Measurements from ENCODE around the gene DEXI.

Gene DEXI

DNA sequence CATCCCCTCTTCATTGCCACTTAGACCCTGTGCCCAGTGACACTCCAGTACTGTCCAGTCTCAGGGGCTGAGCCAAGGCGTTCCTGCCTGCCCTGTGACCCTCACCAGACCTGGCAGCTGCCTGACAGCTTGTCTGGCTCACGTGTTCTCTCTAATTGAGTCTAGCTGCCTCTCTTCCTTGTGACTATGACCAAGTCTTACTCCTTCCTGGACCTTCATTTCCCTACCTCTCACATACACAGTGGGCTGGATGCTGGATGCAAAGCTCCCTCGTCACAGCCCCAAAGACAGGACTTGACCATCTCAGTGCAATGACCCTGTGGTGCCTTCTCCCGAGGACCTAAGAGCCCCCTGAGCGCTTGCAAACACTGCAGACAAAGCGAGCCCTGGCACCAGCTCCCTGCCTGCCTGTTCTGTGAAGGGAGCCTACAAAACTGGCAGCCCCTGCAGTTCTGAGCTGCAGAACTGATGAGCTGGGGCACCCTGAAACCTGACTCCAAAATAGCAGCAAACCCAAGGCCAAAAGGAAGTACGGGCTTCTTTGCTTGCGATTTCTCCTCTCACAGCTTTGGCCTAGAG lies 1.7 kb downstream of the DEXI start:
- peak overlapping the region; percentile 61 for H3K4me3 ChIP-seq (ENCODE audit: low read depth, low read length)
- H3K36me3 ChIP-seq (ENCODE audit: control insufficient read depth in 2 of 2, insufficient read depth in 1 of 2, low read length in 2 of 2): peaks cover 0 to 38% of the 10 kb centered on the region in 2 experiments; a peak in 1 of 3 replicates
- ChIA-PET CTCF (interaction anchor here (1.0 to 1.3 kb wide), 2 partner anchors 13 to 24 kb away, joined by 3 to 7 read pairs; no protein-coding TSS in a partner anchor), POLR2A (no interaction called here)
- no peak for TF ChIP-seq OVOL3 (tag by site-specific recombination; IDR thresholded peaks at IDR 0.05)
- TF ChIP-seq ZNF664 (tag by site-specific recombination; IDR thresholded peaks at IDR 0.05): no peak
- TF ChIP-seq ZNF391 (tag by site-specific recombination; IDR thresholded peaks at IDR 0.05; ENCODE audit: borderline replicate concordance, low read depth): no peak
- no peak for TF ChIP-seq ZFP3 (tag by site-specific recombination; IDR thresholded peaks at IDR 0.05; ENCODE audit: low read depth)
- no peak for TF ChIP-seq ZNF416 (tag by site-specific recombination; IDR thresholded peaks at IDR 0.05)
- no peak for TF ChIP-seq GLI4 (tag by site-specific recombination; IDR thresholded peaks at IDR 0.05)
- no peak for TF ChIP-seq ZNF837 (tag by site-specific recombination; IDR thresholded peaks at IDR 0.05)
- no peak for TF ChIP-seq ZNF274 (IDR thresholded peaks at IDR 0.05; ENCODE audit: low read length)
- TF ChIP-seq ZNF274 (tag by site-specific recombination; IDR thresholded peaks at IDR 0.05; ENCODE audit: borderline replicate concordance): no peak
- no peak for TF ChIP-seq ZNF350 (tag by site-specific recombination; IDR thresholded peaks at IDR 0.05)
- TF ChIP-seq, protein P1, sequence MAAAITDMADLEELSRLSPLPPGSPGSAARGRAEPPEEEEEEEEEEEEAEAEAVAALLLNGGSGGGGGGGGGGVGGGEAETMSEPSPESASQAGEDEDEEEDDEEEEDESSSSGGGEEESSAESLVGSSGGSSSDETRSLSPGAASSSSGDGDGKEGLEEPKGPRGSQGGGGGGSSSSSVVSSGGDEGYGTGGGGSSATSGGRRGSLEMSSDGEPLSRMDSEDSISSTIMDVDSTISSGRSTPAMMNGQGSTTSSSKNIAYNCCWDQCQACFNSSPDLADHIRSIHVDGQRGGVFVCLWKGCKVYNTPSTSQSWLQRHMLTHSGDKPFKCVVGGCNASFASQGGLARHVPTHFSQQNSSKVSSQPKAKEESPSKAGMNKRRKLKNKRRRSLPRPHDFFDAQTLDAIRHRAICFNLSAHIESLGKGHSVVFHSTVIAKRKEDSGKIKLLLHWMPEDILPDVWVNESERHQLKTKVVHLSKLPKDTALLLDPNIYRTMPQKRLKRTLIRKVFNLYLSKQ (tag by site-specific recombination; IDR thresholded peaks at IDR 0.05; ENCODE audit: borderline replicate concordance): no peak
- no peak for TF ChIP-seq ZNF239 (tag by site-specific recombination; IDR thresholded peaks at IDR 0.05)
- TF ChIP-seq ZNF555 (tag by site-specific recombination; conservative IDR thresholded peaks at IDR 0.05): no peak
- TF ChIP-seq, protein P2, sequence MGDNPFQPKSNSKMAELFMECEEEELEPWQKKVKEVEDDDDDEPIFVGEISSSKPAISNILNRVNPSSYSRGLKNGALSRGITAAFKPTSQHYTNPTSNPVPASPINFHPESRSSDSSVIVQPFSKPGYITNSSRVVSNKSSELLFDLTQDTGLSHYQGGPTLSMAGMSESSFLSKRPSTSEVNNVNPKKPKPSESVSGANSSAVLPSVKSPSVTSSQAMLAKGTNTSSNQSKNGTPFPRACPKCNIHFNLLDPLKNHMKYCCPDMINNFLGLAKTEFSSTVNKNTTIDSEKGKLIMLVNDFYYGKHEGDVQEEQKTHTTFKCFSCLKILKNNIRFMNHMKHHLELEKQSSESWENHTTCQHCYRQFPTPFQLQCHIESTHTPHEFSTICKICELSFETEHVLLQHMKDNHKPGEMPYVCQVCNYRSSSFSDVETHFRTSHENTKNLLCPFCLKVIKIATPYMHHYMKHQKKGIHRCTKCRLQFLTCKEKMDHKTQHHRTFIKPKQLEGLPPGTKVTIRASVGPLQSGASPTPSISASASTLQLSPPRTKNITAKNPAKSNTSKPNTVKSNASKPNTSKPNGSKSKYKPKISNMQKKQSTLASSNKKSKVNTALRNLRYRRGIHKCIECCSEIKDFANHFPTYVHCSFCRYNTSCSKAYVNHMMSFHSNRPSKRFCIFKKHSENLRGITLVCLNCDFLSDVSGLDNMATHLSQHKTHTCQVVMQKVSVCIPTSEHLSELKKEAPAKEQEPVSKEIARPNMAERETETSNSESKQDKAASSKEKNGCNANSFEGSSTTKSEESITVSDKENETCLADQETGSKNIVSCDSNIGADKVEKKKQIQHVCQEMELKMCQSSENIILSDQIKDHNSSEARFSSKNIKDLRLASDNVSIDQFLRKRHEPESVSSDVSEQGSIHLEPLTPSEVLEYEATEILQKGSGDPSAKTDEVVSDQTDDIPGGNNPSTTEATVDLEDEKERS (tag by site-specific recombination; IDR thresholded peaks at IDR 0.05): no peak
- no peak for TF ChIP-seq ZNF214 (tag by site-specific recombination; IDR thresholded peaks at IDR 0.05; ENCODE audit: borderline replicate concordance)
- TF ChIP-seq ZNF335 (tag by site-specific recombination; conservative IDR thresholded peaks at IDR 0.05): no peak
- TF ChIP-seq, protein P3, sequence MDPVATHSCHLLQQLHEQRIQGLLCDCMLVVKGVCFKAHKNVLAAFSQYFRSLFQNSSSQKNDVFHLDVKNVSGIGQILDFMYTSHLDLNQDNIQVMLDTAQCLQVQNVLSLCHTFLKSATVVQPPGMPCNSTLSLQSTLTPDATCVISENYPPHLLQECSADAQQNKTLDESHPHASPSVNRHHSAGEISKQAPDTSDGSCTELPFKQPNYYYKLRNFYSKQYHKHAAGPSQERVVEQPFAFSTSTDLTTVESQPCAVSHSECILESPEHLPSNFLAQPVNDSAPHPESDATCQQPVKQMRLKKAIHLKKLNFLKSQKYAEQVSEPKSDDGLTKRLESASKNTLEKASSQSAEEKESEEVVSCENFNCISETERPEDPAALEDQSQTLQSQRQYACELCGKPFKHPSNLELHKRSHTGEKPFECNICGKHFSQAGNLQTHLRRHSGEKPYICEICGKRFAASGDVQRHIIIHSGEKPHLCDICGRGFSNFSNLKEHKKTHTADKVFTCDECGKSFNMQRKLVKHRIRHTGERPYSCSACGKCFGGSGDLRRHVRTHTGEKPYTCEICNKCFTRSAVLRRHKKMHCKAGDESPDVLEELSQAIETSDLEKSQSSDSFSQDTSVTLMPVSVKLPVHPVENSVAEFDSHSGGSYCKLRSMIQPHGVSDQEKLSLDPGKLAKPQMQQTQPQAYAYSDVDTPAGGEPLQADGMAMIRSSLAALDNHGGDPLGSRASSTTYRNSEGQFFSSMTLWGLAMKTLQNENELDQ (tag by site-specific recombination; IDR thresholded peaks at IDR 0.05; ENCODE audit: low read depth): no peak
- peaks cover 7% of the 10 kb centered on the region for H3K4me1 ChIP-seq (ENCODE audit: control insufficient read depth, insufficient read depth, low read length)
- H3K27ac ChIP-seq (ENCODE audit: extremely low read depth, low read depth, low read length): no peak overlapping the region
- no peaks in the 10 kb centered on the region for H3K9me3 ChIP-seq (ENCODE audit: control insufficient read depth, insufficient read depth, low read depth, low read length)

DNA sequence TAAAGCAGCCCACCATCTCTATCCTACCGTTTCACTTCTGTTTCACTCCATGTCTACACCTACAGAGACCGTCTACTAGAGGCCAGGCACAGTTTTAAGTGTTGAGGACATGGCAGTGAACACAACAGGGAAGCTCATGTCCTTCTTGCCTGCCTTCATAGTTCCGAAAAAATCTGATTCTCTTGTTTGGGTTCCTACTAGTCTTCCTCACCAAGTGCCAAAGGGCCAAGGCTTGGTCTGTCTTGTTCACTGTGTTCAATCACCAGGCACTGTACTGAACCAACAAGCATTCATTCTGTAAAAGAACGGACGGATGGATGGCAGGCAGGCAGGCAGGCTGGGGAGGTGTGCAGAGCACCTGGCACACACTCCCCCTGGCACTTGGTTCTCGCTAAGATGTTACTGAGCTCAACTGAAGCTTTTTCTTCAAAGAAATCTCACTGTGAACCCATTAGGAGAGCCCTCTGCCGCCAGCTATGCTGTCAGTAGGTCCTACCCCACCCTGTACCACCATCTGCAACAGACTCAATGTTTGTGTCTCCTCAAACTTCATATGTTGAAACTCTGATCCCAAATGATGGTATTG lies 2.5 kb downstream of the DEXI start:
- ChIA-PET CTCF (interaction anchor here (1.0 kb wide), 1 partner anchor 24 kb away, joined by 3 read pairs; no protein-coding TSS in a partner anchor), POLR2A (no interaction called here)
- H3K27ac ChIP-seq (ENCODE audit: extremely low read depth, low read depth, low read length): no peak overlapping the region
- peak; percentile 90 for TF ChIP-seq ZNF677 (tag by site-specific recombination; IDR thresholded peaks at IDR 0.05)
- no peak for TF ChIP-seq ZNF785 (tag by site-specific recombination; IDR thresholded peaks at IDR 0.05)
- peaks cover 0 to 41% of the 10 kb centered on the region in 2 experiments; a peak in 1 of 3 replicates for H3K36me3 ChIP-seq (ENCODE audit: control insufficient read depth in 2 of 2, insufficient read depth in 1 of 2, low read length in 2 of 2)
- H3K4me3 ChIP-seq (ENCODE audit: low read depth, low read length): no peak overlapping the region
- peaks cover 7% of the 10 kb centered on the region for H3K4me1 ChIP-seq (ENCODE audit: control insufficient read depth, insufficient read depth, low read length)
- no peaks in the 10 kb centered on the region for H3K9me3 ChIP-seq (ENCODE audit: control insufficient read depth, insufficient read depth, low read depth, low read length)

Data from HEK293 (cell line).